HG03103 (cell line): ENCODE data around the gene TROAP.
A peak's percentile ranks its signal among the peaks of the same experiment; 100 is the strongest.
"Not testable (repeated sequence)": the region's sequence is repeated elsewhere in the genome, so short reads cannot be mapped to it uniquely, and the experiment has no call there.

Source experiments
- ATAC-seq: cut with Tn5 transposase; IDR thresholded peaks from one replicate; pipeline ENCODE4 v1.9.1; 2021; ENCODE audit warnings: low read depth; ENCODE audit not compliant: unreplicated experiment

Gene TROAP

GRCh38 chr12:49322708-49323523 is at the start of gene TROAP:
Gene TROAP (plus strand): TSS chr12:49323255. CDS start chr12:49323609, 354 bp downstream.
- ATAC-seq = peak; percentile 90

- no peak for ATAC-seq
Observed at GRCh38 chr12:49273726-49274395, 49.2 kb upstream of the TROAP start.

GRCh38 chr12:49274396-49275069 is 48.5 kb upstream of the TROAP start:
- no peak for ATAC-seq

- no peak for ATAC-seq
Observed at GRCh38 chr12:49276304-49277290, 46.5 kb upstream of the TROAP start.

- ATAC-seq = no peak
Observed at GRCh38 chr12:49277466-49277865, 45.6 kb upstream of the TROAP start.

- ATAC-seq = no peak
Observed at GRCh38 chr12:49279706-49280159, 43.3 kb upstream of the TROAP start.

- ATAC-seq = not testable (repeated sequence)
Observed at GRCh38 chr12:49280545-49280944, 42.5 kb upstream of the TROAP start.

- no peak for ATAC-seq
Observed at GRCh38 chr12:49282302-49282701, 40.8 kb upstream of the TROAP start.

GRCh38 chr12:49282740-49283375 is 40.2 kb upstream of the TROAP start:
- ATAC-seq = not testable (repeated sequence)

- no peak for ATAC-seq
Observed at GRCh38 chr12:49283541-49284429, 39.3 kb upstream of the TROAP start.

GRCh38 chr12:49284672-49285071 is 38.4 kb upstream of the TROAP start:
- no peak for ATAC-seq

GRCh38 chr12:49287876-49288275 is 35.2 kb upstream of the TROAP start:
- no peak for ATAC-seq

- ATAC-seq = no peak
Observed at GRCh38 chr12:49288412-49288853, 34.6 kb upstream of the TROAP start.

GRCh38 chr12:49288922-49289555 is 34.0 kb upstream of the TROAP start:
- ATAC-seq = no peak

- ATAC-seq = no peak
Observed at GRCh38 chr12:49292729-49293055, 30.4 kb upstream of the TROAP start.

GRCh38 chr12:49293056-49293956 is 29.7 kb upstream of the TROAP start:
- no peak for ATAC-seq

- no peak for ATAC-seq
Observed at GRCh38 chr12:49294086-49294803, 28.8 kb upstream of the TROAP start.
